ENCODE data around the gene PANX2. TPM values are rescaled to one million over a fixed set of nuclear protein-coding genes. Genes with fewer than 3 reads are reported as not detected.
"Not testable (repeated sequence)": the region's sequence is repeated elsewhere in the genome, so short reads cannot be mapped to it uniquely, and the experiment has no call there.

The PANX2 gene
- total RNA-seq, 1 donor from 2014 or later, result 2.0 TPM

GRCh38 chr22:50168490-50169180 is 1.9 kb upstream of the PANX2 start:
- not testable (repeated sequence) for DNase-seq (ENCODE audit: low spot score in 2 of 2); FAIRE-seq

DNA sequence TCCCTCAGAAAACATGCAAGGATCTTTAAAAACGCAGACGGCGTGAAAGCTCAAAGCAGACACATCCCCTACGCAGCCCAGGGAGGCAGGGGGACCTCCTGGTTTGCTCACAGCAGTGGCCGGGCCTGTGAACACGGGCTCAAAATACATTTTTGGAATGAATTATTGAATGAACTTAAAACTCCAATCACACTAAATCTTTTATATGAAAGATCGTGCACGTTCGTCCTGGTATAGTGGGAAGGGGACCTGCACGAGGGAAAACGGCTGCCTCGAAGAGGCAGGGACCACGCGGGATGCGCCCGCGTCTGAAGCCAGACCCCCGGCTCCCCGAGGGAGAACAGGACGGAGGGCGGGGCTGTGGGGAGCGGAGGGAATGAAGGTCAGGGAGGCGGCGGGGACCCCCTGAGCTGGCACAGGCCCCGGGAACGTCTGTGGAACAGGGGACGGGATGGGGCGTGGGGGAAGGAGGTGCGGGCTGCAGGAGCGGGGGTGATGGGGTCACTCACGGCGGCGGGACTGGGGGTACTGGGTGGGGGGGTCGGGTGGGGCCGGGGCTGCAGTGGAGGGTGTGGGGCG is 1.3 kb upstream of the PANX2 start:
- DNase-seq (ENCODE audit: low spot score in 2 of 2), result no peak
- FAIRE-seq, result no peak

- FAIRE-seq (no peak), DNase-seq (ENCODE audit: low spot score in 2 of 2) (no peak)
These were observed 673 bp upstream of the PANX2 start for GRCh38 chr22:50169774-50170341.

DNA sequence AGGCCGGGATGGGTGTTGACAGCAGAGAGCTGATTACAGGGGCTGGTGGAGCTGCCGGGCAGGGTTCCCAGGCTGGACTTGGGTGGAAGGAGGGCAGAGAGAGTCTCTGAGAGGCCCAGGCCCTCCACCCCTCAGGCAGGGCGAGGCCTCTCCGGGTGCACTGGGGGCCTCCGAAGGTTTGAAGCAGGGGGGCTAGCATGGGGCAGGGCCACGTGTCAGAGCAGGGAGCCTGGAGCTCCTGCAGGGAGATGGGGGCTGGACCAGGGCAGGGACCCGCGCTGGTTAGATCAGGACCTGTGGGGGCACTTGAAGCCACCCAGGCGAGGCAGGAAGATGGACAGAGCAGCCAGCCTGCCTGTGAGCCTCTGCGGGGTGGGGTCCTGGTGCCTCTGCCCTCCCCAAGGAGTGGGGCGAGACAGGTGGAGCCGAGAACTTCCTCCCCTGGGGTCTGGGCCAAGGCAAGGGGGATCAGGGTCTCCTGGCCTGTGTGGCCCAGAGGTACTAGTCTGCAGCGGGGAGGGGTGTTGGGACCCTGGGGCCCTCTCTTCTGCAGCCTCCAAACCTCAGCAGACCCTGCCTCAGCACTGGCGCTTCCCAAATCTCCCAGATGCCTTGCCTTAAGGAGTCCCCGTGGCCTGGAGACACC is 911 bp downstream of the PANX2 start:
- no peak for DNase-seq (ENCODE audit: low spot score in 2 of 2)
- no peak for FAIRE-seq

DNA sequence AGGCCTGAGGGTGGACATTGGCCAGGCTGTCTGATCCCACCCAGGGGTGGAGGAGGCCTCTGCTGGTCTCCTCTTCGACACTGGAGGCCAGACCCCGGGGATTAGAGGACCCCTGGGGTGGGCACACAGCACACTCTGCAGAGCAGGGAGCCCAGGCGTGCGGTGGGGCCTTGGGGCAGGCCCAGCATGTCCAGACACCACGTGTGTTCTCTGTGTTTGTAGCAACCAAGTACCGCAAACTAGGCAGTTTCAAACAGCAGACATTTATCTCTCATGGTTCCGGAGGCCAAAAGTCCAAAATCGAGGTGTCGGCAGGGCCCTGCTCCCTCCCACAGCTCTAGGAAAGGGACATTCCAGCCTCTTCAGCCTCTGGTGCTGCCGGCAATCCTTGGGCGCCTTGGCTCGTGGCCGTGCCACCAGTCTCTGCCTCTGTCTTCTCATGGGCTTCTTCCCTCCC is 1.5 kb downstream of the PANX2 start:
- FAIRE-seq, result no peak
- DNase-seq (ENCODE audit: low spot score in 2 of 2), result no peak

DNA sequence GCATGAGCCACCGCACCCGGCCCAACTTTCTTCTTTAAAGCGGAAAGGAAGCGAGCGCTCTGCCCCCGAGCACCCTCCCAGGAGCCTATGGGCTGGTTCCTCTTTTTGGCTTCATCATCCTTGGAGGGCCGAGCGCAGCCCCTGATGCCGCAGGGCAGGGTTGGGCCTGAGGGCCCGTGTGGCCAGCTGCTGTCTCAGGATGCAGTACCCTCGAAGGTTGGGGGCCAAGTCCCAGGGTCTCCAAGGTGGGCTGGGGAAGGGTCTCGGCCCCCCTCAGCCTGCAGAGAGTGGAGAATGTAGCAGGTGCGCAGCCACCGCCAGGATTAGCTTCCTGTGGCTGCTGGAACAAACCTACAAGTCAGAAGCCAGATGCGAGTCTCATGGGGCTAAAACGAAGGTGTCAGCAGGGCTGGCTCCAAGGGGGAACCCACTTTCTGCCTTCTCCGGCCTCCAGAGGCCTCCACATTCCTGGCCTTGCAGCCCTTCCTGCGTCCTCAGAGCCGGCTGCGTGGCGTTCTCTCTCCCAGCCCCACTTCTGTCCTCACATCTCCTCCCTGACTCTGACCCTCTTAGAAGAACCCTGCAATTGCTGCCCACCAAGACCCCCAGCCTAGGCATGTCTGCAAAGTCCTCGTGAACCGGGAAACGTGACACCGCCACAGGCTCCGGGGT is 2.9 kb downstream of the PANX2 start:
- DNase-seq (ENCODE audit: low spot score in 2 of 2) (no peak), FAIRE-seq (no peak)

DNA sequence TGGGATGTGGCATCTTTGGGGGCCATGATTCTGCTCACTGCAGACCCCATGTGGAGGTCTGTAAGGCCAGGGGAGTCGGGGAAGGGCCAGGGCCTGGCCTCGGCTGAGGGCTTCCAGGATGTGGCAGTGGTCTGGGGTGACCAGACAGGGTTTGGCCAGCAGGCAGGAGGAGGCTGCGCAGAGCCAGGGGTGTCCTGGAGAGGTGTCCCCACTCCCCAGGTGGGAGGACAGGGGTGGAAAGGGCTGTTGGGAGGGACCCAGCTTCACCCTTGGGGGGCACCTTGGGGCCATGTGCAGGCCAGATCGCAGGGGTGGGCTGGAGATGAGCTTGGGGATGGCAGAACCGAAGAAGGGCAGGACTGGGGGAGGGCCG is 3.4 kb downstream of the PANX2 start:
- no peak for FAIRE-seq
- no peak for DNase-seq (ENCODE audit: low spot score in 2 of 2)

DNA sequence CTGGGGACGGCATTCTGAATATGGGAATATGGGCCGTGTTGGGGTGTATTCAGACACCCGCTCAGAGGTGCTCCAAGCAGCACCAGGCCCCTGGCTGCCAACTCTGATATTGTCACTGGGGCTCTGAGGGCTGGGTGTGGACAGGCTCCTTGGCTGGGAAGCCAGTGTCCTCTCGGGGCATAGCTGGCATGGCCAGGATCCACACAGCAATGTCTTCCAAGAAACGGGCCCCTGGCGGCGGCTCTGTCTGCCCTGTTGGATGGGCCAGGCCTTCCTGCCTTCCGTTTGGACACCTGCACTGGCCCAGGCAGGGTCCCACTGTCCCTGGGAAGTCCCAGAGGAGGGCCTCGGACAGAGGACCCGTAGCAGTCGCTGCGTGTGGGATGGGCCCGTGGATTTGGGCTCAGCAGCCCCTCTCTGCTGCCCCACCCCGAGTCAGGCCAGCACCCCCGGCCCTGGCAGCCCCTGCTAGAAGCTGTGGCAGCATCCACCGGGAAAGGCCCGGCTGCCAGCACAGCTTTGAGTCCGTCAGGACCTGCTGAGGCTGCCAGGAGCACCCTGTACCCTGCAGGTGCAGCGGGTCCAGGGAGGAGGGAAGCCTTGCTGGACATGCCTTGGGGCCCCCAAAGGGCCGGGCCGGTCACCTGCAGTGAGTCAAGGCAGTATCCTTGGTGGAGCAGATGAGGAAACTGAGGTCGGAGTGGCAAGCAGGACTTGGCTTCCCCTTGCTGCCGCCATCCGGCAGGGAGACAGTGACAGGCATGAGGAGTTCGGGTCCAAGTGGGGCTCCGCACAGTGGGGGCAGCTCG is 4.1 kb downstream of the PANX2 start:
- DNase-seq (ENCODE audit: low spot score in 2 of 2) (no peak), FAIRE-seq (no peak)

GRCh38 chr22:50175191-50175461 is 4.6 kb downstream of the PANX2 start:
- FAIRE-seq, result no peak

DNA sequence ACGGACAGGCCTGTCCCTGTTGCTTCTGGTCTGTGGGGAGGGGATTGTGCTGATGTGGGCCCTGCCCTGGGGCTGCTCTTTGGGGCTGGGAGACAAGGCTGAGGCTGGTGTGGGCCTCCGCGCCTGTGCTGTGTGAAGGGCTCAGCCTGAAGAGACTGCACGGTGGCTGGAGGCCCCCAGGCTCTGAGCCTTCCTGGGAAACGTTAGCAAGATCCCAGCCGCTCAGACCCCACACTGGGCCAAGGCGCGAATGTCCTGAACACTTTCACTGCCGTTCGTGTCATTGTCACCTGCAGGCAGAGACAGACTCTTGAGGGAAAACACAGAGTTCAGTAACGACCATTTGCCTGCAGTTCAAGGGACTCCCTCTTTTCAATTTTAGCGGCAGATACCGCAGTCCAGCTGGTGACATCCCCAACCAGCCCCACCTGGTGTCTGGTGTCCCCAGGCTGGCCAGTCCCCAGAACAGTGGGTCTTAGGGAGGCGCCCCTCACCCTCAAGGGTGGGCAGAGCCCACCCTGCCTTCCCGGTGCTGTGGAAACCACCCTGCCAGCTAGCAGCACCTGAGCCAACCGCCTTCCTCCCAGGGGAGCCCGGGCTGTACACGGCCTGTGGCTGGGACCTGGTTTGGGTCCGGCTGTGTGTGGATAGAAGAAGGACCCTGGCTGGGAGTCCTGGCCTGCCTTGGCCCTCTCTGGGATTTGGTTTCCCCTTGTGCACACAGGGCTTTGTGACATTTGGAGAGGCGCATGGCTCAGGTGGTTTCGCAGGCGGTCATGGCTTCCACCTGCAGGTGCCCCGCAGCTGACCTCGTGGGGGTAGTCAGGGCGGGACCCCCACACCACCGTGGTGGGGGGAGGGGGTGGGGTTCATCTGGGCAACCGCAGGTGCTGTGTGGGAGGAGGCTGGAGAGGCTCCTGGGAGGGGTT is 5.7 kb downstream of the PANX2 start:
- FAIRE-seq, result no peak

More at GRCh38 chr22:50175191-50175461, 4.6 kb downstream of the PANX2 start:
- DNase-seq (ENCODE audit: low spot score in 2 of 2), result no peak

GRCh38 chr22:50176850-50177536 is 6.5 kb downstream of the PANX2 start:
- DNase-seq (ENCODE audit: low spot score in 2 of 2) (no peak), FAIRE-seq (no peak)

More for the DNA sequence above, 5.7 kb downstream of the PANX2 start:
- DNase-seq (ENCODE audit: low spot score in 2 of 2), result no peak

DNA sequence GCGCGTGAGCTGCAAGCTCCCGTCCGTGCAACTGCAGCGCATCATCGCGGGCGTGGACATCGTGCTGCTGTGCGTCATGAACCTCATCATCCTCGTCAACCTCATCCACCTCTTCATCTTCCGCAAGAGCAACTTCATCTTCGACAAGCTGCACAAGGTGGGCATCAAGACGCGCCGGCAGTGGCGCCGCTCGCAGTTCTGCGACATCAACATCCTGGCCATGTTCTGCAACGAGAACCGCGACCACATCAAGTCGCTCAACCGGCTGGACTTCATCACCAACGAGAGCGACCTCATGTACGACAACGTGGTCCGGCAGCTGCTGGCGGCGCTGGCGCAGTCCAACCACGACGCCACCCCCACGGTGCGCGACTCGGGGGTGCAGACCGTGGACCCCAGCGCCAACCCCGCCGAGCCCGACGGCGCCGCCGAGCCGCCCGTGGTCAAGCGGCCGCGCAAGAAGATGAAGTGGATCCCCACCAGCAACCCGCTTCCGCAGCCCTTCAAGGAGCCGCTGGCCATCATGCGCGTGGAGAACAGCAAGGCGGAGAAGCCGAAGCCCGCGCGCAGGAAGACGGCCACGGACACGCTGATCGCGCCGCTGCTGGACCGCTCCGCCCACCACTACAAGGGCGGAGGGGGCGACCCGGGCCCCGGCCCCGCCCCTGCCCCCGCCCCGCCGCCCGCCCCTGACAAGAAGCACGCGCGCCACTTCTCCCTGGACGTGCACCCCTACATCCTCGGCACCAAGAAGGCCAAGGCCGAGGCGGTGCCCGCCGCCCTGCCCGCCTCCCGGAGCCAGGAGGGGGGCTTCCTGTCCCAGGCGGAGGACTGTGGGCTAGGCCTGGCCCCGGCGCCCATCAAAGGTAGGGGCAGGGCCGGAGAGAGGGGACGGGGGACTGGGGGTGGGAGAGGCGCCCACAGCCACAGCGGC is 7.3 kb downstream of the PANX2 start:
- FAIRE-seq (no peak), DNase-seq (ENCODE audit: low spot score in 2 of 2) (peak in 1 of 2 donors; percentile 33)

DNA sequence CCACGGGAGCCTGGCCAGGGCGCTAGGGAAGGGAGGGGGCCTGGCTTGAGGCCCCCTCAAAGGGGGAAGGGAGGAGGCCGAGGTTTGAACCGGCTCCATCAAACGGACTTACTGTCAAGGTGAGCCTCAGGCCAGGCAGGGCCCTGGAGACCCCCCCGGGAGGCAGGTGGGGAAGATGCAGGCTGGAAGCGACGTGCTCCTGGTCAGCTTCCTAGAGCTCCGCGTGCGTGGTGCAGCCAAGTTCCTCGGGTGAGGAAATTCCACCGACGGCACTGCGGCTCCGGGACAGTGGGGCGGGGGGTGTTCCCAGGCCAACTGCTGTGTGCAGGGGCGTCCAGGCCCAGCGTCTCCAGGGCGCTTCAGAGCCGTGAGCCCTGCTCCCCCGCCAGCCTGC is 7.9 kb downstream of the PANX2 start:
- FAIRE-seq (no peak), DNase-seq (ENCODE audit: low spot score in 2 of 2) (peak in 1 of 2 donors; percentile 42)

DNA sequence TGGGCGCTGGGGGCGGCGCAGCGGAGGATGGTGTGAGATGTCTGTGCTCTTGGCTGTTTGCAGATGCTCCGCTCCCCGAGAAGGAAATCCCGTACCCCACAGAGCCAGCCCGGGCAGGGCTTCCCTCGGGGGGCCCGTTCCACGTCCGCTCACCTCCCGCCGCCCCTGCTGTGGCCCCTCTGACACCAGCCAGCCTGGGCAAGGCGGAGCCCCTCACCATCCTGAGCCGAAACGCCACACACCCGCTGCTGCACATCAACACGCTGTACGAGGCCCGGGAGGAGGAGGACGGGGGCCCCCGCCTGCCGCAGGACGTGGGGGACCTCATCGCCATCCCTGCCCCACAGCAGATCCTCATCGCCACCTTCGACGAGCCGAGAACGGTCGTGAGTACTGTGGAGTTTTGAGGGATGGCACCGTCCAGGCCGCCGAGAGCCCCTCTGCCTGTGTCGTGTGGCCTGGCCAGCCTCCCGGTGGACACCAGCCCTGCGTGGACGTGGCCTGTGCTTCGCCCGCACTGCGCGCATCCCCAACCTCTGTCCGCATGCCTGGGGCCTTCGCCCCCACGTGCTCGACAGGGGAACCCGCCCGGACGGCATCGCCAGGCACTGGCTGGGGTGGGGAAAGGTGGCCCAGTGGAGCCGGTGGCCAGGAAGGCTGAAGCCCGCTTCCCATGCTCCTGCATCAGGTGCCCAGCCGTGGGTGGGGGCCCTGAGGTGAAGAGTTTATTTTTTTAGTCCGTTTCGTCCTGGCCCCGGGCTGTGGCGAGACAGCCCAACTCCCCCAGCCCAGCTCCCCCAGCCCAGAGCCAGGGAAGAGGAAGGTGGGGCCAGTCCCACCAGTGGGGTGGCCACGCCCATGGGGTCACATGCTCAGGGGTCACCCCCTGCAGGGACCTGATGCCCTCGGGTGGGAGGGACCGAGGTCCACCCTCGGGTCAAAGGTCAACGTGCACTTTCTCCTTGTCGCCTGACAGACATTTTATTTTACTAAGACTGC is 8.6 kb downstream of the PANX2 start:
- DNase-seq (ENCODE audit: low spot score in 2 of 2), result peak in 1 of 2 donors; percentile 17
- no peak for FAIRE-seq

DNA sequence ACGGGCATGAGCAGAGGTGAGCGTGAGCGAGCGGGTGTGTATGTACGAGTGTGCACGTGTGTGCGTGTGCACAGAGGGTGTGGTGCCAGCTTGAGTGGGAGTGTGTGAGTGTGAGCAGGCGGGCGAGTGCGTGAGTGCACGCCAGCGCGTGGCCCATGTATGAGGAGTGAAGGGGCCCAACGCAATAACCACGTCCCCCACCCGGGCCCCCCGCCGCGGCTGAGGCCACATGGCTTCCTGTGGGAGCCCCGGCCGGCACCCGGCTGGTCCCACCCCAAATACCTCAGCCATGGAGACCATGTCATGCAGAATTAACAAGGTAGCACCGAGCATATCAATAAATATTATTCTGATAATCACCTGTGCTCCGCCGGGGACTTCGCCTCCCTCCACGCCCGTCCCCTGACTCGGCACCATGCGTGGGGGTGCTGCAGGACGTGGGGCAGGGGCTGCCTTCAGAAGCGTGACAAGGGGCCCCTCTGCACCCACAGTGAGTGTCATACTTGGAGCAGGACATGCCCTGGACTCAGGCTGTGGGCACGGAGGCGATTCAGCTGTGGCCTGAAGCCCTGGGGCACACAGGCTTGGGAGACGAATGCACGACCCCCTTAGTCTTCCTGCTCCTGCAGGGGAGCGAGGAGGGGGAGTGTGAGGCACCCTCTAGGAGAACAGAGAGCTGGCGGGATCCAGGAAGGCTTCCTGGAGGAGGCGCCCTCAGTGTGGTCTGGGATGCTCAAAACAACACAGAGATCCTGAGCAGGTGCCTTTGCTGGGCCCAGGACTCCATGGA is 9.6 kb downstream of the PANX2 start:
- no peak for FAIRE-seq
- no peak for DNase-seq (ENCODE audit: low spot score in 2 of 2)
